ENCODE data around the gene SNRK. TPM values are rescaled to one million over a fixed set of nuclear protein-coding genes. Genes with fewer than 3 reads are reported as not detected.

Gene SNRK
- total RNA-seq, 2 experiments from 2014 or later, result 21.1 TPM

- intact Hi-C loops (cut with micrococcal nuclease), result no loop called here
- CTCF ChIA-PET, result interaction anchor here (2.1 kb wide), 1 partner anchor 9 kb away, joined by 6 read pairs; no protein-coding TSS in a partner anchor
- Mint-ChIP-seq H3K36me3 (ENCODE audit: low read depth) (no peaks in the 10 kb centered on the region), H3K9me3 (no peaks in the 10 kb centered on the region), H3K27me3 (ENCODE audit: low read depth) (no peaks in the 10 kb centered on the region), H3K27ac (peak overlapping the region; percentile 82), H3K4me3 (peak overlapping the region; percentile 44), H3K4me1 (ENCODE audit: low read depth) (peaks cover 69% of the 10 kb centered on the region)
- DNase-seq, result no peak
Measured at GRCh38 chr3:43290956-43291355, 4.6 kb downstream of the SNRK start.

- Mint-ChIP-seq H3K4me1 (ENCODE audit: low read depth) (peaks cover 72% of the 10 kb centered on the region), H3K27me3 (ENCODE audit: low read depth) (no peaks in the 10 kb centered on the region), H3K27ac (peak overlapping the region; percentile 82), H3K4me3 (peak overlapping the region; percentile 44), H3K36me3 (ENCODE audit: low read depth) (no peaks in the 10 kb centered on the region), H3K9me3 (no peaks in the 10 kb centered on the region)
- CTCF ChIA-PET, result no interaction called here
- DNase-seq, result no peak
- intact Hi-C loops (cut with micrococcal nuclease), result no loop called here
Measured at GRCh38 chr3:43291546-43291945, 5.2 kb downstream of the SNRK start.

- CTCF ChIA-PET, result interaction anchor here (0.8 to 3.1 kb wide), 3 partner anchors 9 to 208 kb away, joined by 3 to 12 read pairs (median 3); partner anchors contain the start of gene SNRK
- no peaks in the 10 kb centered on the region for H3K36me3 Mint-ChIP-seq (ENCODE audit: low read depth)
- DNase-seq, result no peak
- H3K27me3 Mint-ChIP-seq (ENCODE audit: low read depth), result no peaks in the 10 kb centered on the region
- H3K4me1 Mint-ChIP-seq (ENCODE audit: low read depth), result peaks cover 89% of the 10 kb centered on the region
- intact Hi-C loops (cut with micrococcal nuclease), result no loop called here
- peak overlapping the region; percentile 81 for H3K27ac Mint-ChIP-seq
- H3K4me3 Mint-ChIP-seq, result no peak overlapping the region
- H3K9me3 Mint-ChIP-seq, result no peaks in the 10 kb centered on the region
Measured at GRCh38 chr3:43294975-43295374, 8.6 kb downstream of the SNRK start.

GRCh38 chr3:43296565-43296964 is 10.2 kb downstream of the SNRK start:
- Mint-ChIP-seq H3K36me3 (ENCODE audit: low read depth) (no peaks in the 10 kb centered on the region), H3K4me1 (ENCODE audit: low read depth) (peaks cover 75% of the 10 kb centered on the region), H3K27me3 (ENCODE audit: low read depth) (no peaks in the 10 kb centered on the region), H3K4me3 (peak overlapping the region; percentile 72), H3K9me3 (no peaks in the 10 kb centered on the region), H3K27ac (peak overlapping the region; percentile 93)
- CTCF ChIA-PET, result interaction anchor here (0.6 to 3.1 kb wide), 8 partner anchors 8 to 334 kb away, joined by 3 to 12 read pairs (median 6); partner anchors contain the start of gene SNRK
- DNase-seq, result peak; percentile 74
- intact Hi-C loops (cut with micrococcal nuclease), result loop anchor here (1.0 kb wide), 1 partner anchor 9 kb away; no protein-coding TSS in a partner anchor

- intact Hi-C loops (cut with micrococcal nuclease), result loop anchor here (1.0 kb wide), 1 partner anchor 8 kb away; no protein-coding TSS in a partner anchor
- H3K9me3 Mint-ChIP-seq, result no peaks in the 10 kb centered on the region
- no peak for DNase-seq
Measured at GRCh38 chr3:43298292-43298691, 12.0 kb downstream of the SNRK start.

GRCh38 chr3:43298761-43299160 is 12.4 kb downstream of the SNRK start:
- Mint-ChIP-seq H3K27ac (peak overlapping the region; percentile 90), H3K36me3 (ENCODE audit: low read depth) (peaks cover 9% of the 10 kb centered on the region), H3K27me3 (ENCODE audit: low read depth) (no peaks in the 10 kb centered on the region), H3K4me1 (ENCODE audit: low read depth) (peaks cover 76% of the 10 kb centered on the region), H3K4me3 (peak overlapping the region; percentile 61), H3K9me3 (no peaks in the 10 kb centered on the region)
- no peak for DNase-seq
- CTCF ChIA-PET, result interaction anchor here (0.6 kb wide), 2 partner anchors 9 to 51 kb away, joined by 3 to 4 read pairs; no protein-coding TSS in a partner anchor
- intact Hi-C loops (cut with micrococcal nuclease), result loop anchor here (1.0 kb wide), 1 partner anchor 8 kb away; no protein-coding TSS in a partner anchor

More at GRCh38 chr3:43298292-43298691, 12.0 kb downstream of the SNRK start:
- H3K4me1 Mint-ChIP-seq (ENCODE audit: low read depth), result peaks cover 74% of the 10 kb centered on the region
- H3K36me3 Mint-ChIP-seq (ENCODE audit: low read depth), result peaks cover 4% of the 10 kb centered on the region
- no peaks in the 10 kb centered on the region for H3K27me3 Mint-ChIP-seq (ENCODE audit: low read depth)
- H3K4me3 Mint-ChIP-seq, result peak overlapping the region; percentile 61
- peak overlapping the region; percentile 90 for H3K27ac Mint-ChIP-seq
- CTCF ChIA-PET, result interaction anchor here (0.6 to 0.7 kb wide), 4 partner anchors 9 to 71 kb away, joined by 3 to 4 read pairs (median 3); no protein-coding TSS in a partner anchor

GRCh38 chr3:43302116-43302880 is 16.0 kb downstream of the SNRK start:
- CTCF ChIA-PET, result interaction anchor here (0.7 to 1.1 kb wide), 2 partner anchors 16 to 392 kb away, joined by 3 to 4 read pairs; partner anchors contain the start of gene SNRK
- Mint-ChIP-seq H3K9me3 (no peaks in the 10 kb centered on the region), H3K4me3 (no peak overlapping the region), H3K27me3 (ENCODE audit: low read depth) (no peaks in the 10 kb centered on the region), H3K4me1 (ENCODE audit: low read depth) (peaks cover 68% of the 10 kb centered on the region), H3K27ac (peak overlapping the region; percentile 84), H3K36me3 (ENCODE audit: low read depth) (peaks cover 20% of the 10 kb centered on the region)
- no peak for DNase-seq
- intact Hi-C loops (cut with micrococcal nuclease), result no loop called here

GRCh38 chr3:43304126-43304525 is 17.8 kb downstream of the SNRK start:
- no peak for DNase-seq
- Mint-ChIP-seq H3K4me3 (no peak overlapping the region), H3K27ac (no peak overlapping the region), H3K36me3 (ENCODE audit: low read depth) (peaks cover 31% of the 10 kb centered on the region), H3K4me1 (ENCODE audit: low read depth) (peaks cover 72% of the 10 kb centered on the region), H3K9me3 (no peaks in the 10 kb centered on the region), H3K27me3 (ENCODE audit: low read depth) (no peaks in the 10 kb centered on the region)
- CTCF ChIA-PET, result no interaction called here
- intact Hi-C loops (cut with micrococcal nuclease), result no loop called here

- Mint-ChIP-seq H3K9me3 (no peaks in the 10 kb centered on the region), H3K36me3 (ENCODE audit: low read depth) (peaks cover 33% of the 10 kb centered on the region), H3K4me3 (peak overlapping the region; percentile 32), H3K27me3 (ENCODE audit: low read depth) (no peaks in the 10 kb centered on the region), H3K4me1 (ENCODE audit: low read depth) (peaks cover 79% of the 10 kb centered on the region), H3K27ac (peak overlapping the region; percentile 74)
- CTCF ChIA-PET, result interaction anchor here (2.8 kb wide), 1 partner anchor 11 kb away, joined by 12 read pairs; no protein-coding TSS in a partner anchor
- intact Hi-C loops (cut with micrococcal nuclease), result no loop called here
- no peak for DNase-seq
Measured at GRCh38 chr3:43307226-43307625, 20.9 kb downstream of the SNRK start.

GRCh38 chr3:43307649-43308048 is 21.3 kb downstream of the SNRK start:
- peaks cover 33% of the 10 kb centered on the region for H3K36me3 Mint-ChIP-seq (ENCODE audit: low read depth)
- no peaks in the 10 kb centered on the region for H3K27me3 Mint-ChIP-seq (ENCODE audit: low read depth)
- CTCF ChIA-PET, result interaction anchor here (0.9 to 2.8 kb wide), 3 partner anchors 9 to 70 kb away, joined by 3 to 12 read pairs (median 3); no protein-coding TSS in a partner anchor
- no peak for DNase-seq
- no peaks in the 10 kb centered on the region for H3K9me3 Mint-ChIP-seq
- H3K27ac Mint-ChIP-seq, result peak overlapping the region; percentile 74
- H3K4me3 Mint-ChIP-seq, result peak overlapping the region; percentile 32
- H3K4me1 Mint-ChIP-seq (ENCODE audit: low read depth), result peaks cover 79% of the 10 kb centered on the region
- intact Hi-C loops (cut with micrococcal nuclease), result loop anchor here (2.0 kb wide), 1 partner anchor 19 kb away; no protein-coding TSS in a partner anchor

GRCh38 chr3:43309372-43310305 is 23.3 kb downstream of the SNRK start:
- Mint-ChIP-seq H3K9me3 (no peaks in the 10 kb centered on the region), H3K4me3 (no peak overlapping the region), H3K36me3 (ENCODE audit: low read depth) (peaks cover 22% of the 10 kb centered on the region), H3K27ac (peak overlapping the region; percentile 7), H3K4me1 (ENCODE audit: low read depth) (peaks cover 68% of the 10 kb centered on the region), H3K27me3 (ENCODE audit: low read depth) (no peaks in the 10 kb centered on the region)
- no peak for DNase-seq
- CTCF ChIA-PET, result interaction anchor here (0.6 to 0.7 kb wide), 3 partner anchors 9 to 684 kb away, joined by 3 to 5 read pairs (median 4); no protein-coding TSS in a partner anchor
- intact Hi-C loops (cut with micrococcal nuclease), result loop anchor here (2.0 kb wide), 1 partner anchor 17 kb away; no protein-coding TSS in a partner anchor
